RWPE1 (cell line): ENCODE results near the gene RIMBP2.

ENCODE experiments used
- CTCF ChIA-PET: fragments of 350-600 bp; sonication (Branson Sonifier 250); formaldehyde crosslinking; extraction: SDS; loops from one replicate; lab custom pipeline; 2021; lab: Yijun Ruan, JAX
- POLR2A ChIA-PET: fragments of 400-600 bp; formaldehyde crosslinking; extraction: SDS; loops from one replicate; lab custom pipeline; 2020; ENCODE audit warnings: antibody characterized with exemption; ENCODE audit not compliant: low non-redundant PET; lab: Yijun Ruan, JAX
- DNase-seq: peaks from one replicate; pipeline ENCODE4 v3.0.0; 2012; ENCODE audit warnings: low spot score
- H3K27ac ChIP-seq: fragments of 450-650 bp; 2 replicates; pipeline ENCODE4 v1.5.1; 2017
- TF ChIP-seq, protein P1 (sequence below): fragments of 450-650 bp; conservative IDR thresholded peaks from 2 replicates; pipeline ENCODE4 v1.5.1; 2017; ENCODE audit warnings: low read depth, mild to moderate bottlenecking

RIMBP2 gene

DNA sequence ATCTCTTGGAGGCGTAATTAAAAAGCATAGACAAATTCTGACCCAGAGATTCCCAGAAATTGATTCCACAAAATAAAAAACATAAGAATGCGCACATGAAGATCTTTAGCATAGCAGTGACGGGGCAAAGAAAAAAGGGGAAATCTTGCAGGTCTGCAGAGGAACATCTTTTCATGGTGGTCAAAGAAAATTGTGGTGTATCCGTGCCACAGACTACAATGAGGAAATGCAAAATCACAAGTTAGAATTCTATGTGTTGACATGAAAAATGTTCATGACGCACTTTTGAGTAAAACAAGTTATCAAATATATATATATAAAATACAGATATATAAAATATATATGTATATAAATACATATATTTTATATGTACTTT, 101.6 kb downstream of the RIMBP2 start:
- H3K27ac ChIP-seq = no peak overlapping the region
- DNase-seq = no peak
- ChIA-PET POLR2A (no interaction called here), CTCF (no interaction called here)
- TF ChIP-seq, protein P1, sequence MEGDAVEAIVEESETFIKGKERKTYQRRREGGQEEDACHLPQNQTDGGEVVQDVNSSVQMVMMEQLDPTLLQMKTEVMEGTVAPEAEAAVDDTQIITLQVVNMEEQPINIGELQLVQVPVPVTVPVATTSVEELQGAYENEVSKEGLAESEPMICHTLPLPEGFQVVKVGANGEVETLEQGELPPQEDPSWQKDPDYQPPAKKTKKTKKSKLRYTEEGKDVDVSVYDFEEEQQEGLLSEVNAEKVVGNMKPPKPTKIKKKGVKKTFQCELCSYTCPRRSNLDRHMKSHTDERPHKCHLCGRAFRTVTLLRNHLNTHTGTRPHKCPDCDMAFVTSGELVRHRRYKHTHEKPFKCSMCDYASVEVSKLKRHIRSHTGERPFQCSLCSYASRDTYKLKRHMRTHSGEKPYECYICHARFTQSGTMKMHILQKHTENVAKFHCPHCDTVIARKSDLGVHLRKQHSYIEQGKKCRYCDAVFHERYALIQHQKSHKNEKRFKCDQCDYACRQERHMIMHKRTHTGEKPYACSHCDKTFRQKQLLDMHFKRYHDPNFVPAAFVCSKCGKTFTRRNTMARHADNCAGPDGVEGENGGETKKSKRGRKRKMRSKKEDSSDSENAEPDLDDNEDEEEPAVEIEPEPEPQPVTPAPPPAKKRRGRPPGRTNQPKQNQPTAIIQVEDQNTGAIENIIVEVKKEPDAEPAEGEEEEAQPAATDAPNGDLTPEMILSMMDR = no peak

GRCh38 chr12:130613831-130614529, 102.1 kb downstream of the RIMBP2 start:
- ChIA-PET CTCF (no interaction called here), POLR2A (no interaction called here)
- DNase-seq = no peak
- TF ChIP-seq, protein P1 = no peak
- no peak overlapping the region for H3K27ac ChIP-seq

GRCh38 chr12:130613131-130613530, 103.0 kb downstream of the RIMBP2 start:
- H3K27ac ChIP-seq = no peak overlapping the region
- ChIA-PET POLR2A (no interaction called here), CTCF (interaction anchor here (0.9 kb wide), 1 partner anchor 12 kb away, joined by 3 read pairs; no protein-coding TSS in a partner anchor)
- no peak for DNase-seq
- TF ChIP-seq, protein P1 = no peak

DNA sequence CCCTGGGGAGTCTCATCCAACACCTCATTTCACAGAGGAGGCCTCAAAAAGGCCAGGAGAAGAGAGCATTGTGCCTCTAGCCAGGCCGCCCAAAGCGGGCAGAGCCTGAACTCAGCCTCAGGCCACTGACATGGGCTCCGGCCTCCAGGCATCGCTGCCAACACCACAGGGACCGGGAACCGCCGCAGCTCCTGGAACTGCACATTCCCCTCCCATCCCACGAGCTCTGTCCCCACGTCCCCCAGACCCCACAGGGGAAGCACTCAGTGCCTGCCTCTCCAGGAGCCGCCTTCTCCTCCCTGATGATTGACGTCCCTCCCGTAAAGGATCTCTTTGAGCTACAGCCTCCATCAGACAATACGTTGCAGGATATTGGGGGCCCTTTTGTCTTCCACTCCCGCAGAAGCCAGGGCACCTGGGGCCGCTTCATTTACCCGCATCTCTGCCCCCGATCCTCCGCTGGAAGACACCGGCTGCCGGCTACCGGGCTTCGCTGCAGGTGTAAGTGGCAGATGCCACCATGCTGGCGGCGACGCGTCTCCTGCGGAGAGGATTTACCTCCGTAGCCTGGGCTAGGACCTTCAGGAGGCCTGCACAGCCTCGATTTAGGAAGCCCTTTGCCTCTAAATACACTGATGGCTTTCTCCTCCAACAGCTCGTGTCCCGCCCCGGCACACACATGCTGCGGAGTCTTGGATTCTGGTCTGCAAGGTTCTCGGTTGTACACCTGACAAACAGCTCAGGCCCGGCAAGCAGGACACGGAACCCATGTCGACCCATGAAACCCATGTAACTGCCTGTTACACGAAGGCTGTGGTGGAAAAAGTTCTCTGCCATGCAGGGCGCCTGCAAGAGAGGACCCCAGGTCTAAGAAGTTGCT, 104.8 kb downstream of the RIMBP2 start:
- TF ChIP-seq, protein P1 = no peak
- ChIA-PET POLR2A (no interaction called here), CTCF (interaction anchor here (0.6 kb wide), 1 partner anchor 210 kb away, joined by 3 read pairs; no protein-coding TSS in a partner anchor)
- H3K27ac ChIP-seq = no peak overlapping the region
- DNase-seq = no peak

DNA sequence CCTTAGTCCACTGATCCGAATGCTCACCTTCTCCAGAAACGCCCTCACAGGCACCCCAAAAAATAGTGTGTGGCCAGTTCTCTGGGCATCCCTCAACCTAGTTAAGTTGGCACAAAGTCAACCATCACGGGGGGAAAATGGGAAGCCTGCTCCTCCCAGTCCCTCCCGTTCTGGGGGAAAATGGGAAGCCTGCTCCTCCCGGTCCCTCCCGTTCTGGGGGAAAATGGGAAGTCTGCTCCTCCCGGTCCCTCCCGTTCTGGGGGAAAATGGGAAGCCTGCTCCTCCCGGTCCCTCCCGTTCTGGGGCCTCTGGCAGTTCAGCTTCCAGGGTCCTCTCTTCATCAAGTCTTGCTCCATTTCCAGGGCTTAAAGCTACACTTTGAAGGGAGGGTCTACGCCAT, 106.1 kb downstream of the RIMBP2 start:
- TF ChIP-seq, protein P1 = no peak
- CTCF ChIA-PET = no interaction called here
- POLR2A ChIA-PET = no interaction called here
- DNase-seq = no peak
- no peak overlapping the region for H3K27ac ChIP-seq

- CTCF ChIA-PET = no interaction called here
- POLR2A ChIA-PET = no interaction called here
- DNase-seq = no peak
- TF ChIP-seq, protein P1 = no peak
- H3K27ac ChIP-seq = no peak overlapping the region
Observed at GRCh38 chr12:130608831-130609230, 107.3 kb downstream of the RIMBP2 start.
